HEK293 (cell line): Measurements from ENCODE around the gene SIK2.

Experiments
- GLIS2 ChIP-seq: fragments of 450-650 bp; formaldehyde crosslinking; IDR thresholded peaks from 2 replicates; pipeline ENCODE4 v1.5.1; 2016; ENCODE audit warnings: missing biosample characterization, missing genetic modification characterization
- SCRT2 ChIP-seq: fragments of 450-650 bp; formaldehyde crosslinking; IDR thresholded peaks from 2 replicates; pipeline ENCODE4 v1.5.1; 2016; ENCODE audit warnings: missing biosample characterization, missing genetic modification characterization
- ZBTB17 ChIP-seq: fragments of 450-650 bp; formaldehyde crosslinking; IDR thresholded peaks from 2 replicates; pipeline ENCODE4 v1.5.1; 2016; ENCODE audit warnings: missing biosample characterization, missing genetic modification characterization
- ZBTB8A ChIP-seq: fragments of 450-650 bp; formaldehyde crosslinking; IDR thresholded peaks from 2 replicates; pipeline ENCODE4 v1.5.1; 2016; ENCODE audit warnings: missing biosample characterization, missing genetic modification characterization
- ZFP37 ChIP-seq: fragments of 450-650 bp; formaldehyde crosslinking; IDR thresholded peaks from 2 replicates; pipeline ENCODE4 v1.5.1; 2016; ENCODE audit warnings: missing biosample characterization, missing genetic modification characterization
- ZNF324 ChIP-seq: fragments of 450-650 bp; formaldehyde crosslinking; IDR thresholded peaks from 2 replicates; pipeline ENCODE4 v1.5.1; 2016; ENCODE audit warnings: missing biosample characterization, missing genetic modification characterization
- ZNF521 ChIP-seq: fragments of 450-650 bp; formaldehyde crosslinking; IDR thresholded peaks from 2 replicates; pipeline ENCODE4 v1.5.1; 2017; ENCODE audit warnings: missing biosample characterization, mild to moderate bottlenecking, missing genetic modification characterization
- ZNF664 ChIP-seq: fragments of 450-650 bp; formaldehyde crosslinking; IDR thresholded peaks from 2 replicates; pipeline ENCODE4 v1.5.1; 2016; ENCODE audit warnings: missing biosample characterization, missing genetic modification characterization
- ZNF670 ChIP-seq: fragments of 450-650 bp; formaldehyde crosslinking; IDR thresholded peaks from 2 replicates; pipeline ENCODE4 v1.5.1; 2016; ENCODE audit warnings: missing biosample characterization, missing genetic modification characterization, low read depth
- ZNF785 ChIP-seq: fragments of 450-650 bp; formaldehyde crosslinking; IDR thresholded peaks from 2 replicates; pipeline ENCODE4 v1.5.1; 2016; ENCODE audit warnings: missing biosample characterization, missing genetic modification characterization
- TF ChIP-seq, protein P1 (sequence below): fragments of 450-650 bp; formaldehyde crosslinking; IDR thresholded peaks from 2 replicates; pipeline ENCODE4 v1.5.1; 2016; ENCODE audit warnings: missing biosample characterization, missing genetic modification characterization
- TF ChIP-seq, protein P2 (sequence below): fragments of 450-650 bp; formaldehyde crosslinking; optimal IDR thresholded peaks from 2 replicates; pipeline ENCODE3; 2016; ENCODE audit warnings: missing biosample characterization, mild to moderate bottlenecking, missing genetic modification characterization
- TF ChIP-seq, protein P3 (sequence below): fragments of 450-650 bp; formaldehyde crosslinking; IDR thresholded peaks from 2 replicates; pipeline ENCODE4 v1.5.1; 2016; ENCODE audit warnings: missing biosample characterization, missing genetic modification characterization

DNA sequence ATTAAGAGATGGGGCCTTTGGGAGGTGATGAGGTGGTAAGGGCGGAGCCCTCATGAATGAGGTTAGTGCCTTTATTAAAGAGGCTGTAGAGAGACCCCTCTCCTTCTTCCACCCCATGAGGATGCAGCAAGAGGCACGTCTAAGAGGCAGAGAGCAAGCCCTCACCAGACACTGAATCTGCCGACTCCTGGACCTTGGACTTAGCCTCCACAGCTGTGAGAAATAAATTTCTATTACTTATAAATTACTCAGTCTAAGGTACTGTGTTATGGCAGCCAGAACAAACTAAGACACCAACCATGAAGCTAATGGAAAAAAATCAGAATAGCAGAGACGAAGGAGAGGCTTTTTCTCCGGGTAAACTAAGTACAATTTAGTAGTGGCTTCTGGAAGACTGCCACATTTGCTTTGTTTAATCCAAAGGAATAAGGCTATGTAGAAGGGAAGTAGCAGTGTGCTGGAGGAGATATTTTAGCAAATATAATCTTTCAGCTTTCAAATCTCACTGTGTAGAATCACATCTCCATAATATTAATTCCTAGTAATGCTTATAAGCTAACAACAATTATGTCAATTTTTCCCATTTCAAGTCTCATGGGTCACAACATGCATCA lies 12.3 kb upstream of the SIK2 start:
- TF ChIP-seq ZFP37 = no peak
- no peak for TF ChIP-seq SCRT2 (tag by site-specific recombination)
- TF ChIP-seq ZNF785 (tag by site-specific recombination) = no peak
- TF ChIP-seq, protein P1, sequence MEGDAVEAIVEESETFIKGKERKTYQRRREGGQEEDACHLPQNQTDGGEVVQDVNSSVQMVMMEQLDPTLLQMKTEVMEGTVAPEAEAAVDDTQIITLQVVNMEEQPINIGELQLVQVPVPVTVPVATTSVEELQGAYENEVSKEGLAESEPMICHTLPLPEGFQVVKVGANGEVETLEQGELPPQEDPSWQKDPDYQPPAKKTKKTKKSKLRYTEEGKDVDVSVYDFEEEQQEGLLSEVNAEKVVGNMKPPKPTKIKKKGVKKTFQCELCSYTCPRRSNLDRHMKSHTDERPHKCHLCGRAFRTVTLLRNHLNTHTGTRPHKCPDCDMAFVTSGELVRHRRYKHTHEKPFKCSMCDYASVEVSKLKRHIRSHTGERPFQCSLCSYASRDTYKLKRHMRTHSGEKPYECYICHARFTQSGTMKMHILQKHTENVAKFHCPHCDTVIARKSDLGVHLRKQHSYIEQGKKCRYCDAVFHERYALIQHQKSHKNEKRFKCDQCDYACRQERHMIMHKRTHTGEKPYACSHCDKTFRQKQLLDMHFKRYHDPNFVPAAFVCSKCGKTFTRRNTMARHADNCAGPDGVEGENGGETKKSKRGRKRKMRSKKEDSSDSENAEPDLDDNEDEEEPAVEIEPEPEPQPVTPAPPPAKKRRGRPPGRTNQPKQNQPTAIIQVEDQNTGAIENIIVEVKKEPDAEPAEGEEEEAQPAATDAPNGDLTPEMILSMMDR (tag by site-specific recombination) = no peak
- TF ChIP-seq, protein P2, sequence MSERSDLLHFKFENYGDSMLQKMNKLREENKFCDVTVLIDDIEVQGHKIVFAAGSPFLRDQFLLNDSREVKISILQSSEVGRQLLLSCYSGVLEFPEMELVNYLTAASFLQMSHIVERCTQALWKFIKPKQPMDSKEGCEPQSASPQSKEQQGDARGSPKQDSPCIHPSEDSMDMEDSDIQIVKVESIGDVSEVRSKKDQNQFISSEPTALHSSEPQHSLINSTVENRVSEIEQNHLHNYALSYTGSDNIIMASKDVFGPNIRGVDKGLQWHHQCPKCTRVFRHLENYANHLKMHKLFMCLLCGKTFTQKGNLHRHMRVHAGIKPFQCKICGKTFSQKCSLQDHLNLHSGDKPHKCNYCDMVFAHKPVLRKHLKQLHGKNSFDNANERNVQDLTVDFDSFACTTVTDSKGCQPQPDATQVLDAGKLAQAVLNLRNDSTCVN (tag by site-specific recombination) = no peak
- no peak for TF ChIP-seq ZNF521 (tag by site-specific recombination)
- TF ChIP-seq ZNF664 (tag by site-specific recombination) = no peak
- no peak for TF ChIP-seq ZNF324
- no peak for TF ChIP-seq GLIS2 (tag by site-specific recombination)
- no peak for TF ChIP-seq ZNF670 (tag by site-specific recombination)
- no peak for TF ChIP-seq ZBTB17 (tag by site-specific recombination)
- no peak for TF ChIP-seq ZBTB8A
- TF ChIP-seq, protein P3, sequence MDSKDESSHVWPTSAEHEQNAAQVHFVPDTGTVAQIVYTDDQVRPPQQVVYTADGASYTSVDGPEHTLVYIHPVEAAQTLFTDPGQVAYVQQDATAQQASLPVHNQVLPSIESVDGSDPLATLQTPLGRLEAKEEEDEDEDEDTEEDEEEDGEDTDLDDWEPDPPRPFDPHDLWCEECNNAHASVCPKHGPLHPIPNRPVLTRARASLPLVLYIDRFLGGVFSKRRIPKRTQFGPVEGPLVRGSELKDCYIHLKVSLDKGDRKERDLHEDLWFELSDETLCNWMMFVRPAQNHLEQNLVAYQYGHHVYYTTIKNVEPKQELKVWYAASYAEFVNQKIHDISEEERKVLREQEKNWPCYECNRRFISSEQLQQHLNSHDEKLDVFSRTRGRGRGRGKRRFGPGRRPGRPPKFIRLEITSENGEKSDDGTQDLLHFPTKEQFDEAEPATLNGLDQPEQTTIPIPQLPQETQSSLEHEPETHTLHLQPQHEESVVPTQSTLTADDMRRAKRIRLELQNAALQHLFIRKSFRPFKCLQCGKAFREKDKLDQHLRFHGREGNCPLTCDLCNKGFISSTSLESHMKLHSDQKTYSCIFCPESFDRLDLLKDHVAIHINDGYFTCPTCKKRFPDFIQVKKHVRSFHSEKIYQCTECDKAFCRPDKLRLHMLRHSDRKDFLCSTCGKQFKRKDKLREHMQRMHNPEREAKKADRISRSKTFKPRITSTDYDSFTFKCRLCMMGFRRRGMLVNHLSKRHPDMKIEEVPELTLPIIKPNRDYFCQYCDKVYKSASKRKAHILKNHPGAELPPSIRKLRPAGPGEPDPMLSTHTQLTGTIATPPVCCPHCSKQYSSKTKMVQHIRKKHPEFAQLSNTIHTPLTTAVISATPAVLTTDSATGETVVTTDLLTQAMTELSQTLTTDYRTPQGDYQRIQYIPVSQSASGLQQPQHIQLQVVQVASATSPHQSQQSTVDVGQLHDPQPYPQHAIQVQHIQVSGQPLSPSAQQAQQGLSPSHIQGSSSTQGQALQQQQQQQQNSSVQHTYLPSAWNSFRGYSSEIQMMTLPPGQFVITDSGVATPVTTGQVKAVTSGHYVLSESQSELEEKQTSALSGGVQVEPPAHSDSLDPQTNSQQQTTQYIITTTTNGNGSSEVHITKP (tag by site-specific recombination) = no peak
